ENCODE data around the gene UGGT1.
A peak's percentile ranks its signal among the peaks of the same experiment; 100 is the strongest.

UGGT1 gene

DNA sequence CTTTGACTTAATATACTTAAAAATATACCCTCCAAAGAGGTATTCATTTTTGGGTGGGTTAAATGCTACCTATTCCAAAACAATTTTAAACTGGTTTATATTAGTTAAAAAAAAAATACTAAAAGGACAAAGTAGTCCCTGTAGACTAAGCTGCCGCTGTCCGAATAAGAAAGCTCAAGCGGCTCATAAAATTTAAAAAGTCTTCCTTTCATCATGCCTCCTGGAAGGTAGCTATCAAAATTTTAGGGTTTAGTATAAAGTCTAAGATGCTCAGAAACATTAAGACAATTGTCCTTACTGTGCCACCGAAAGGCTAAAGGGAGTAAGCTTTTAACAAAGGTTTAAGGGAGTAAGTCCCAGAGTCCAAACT lies 440 bp upstream of the UGGT1 start:
- no peak for TF ChIP-seq ZFX (IDR thresholded peaks at IDR 0.05; ENCODE audit: borderline replicate concordance)
- TF ChIP-seq, protein P1, sequence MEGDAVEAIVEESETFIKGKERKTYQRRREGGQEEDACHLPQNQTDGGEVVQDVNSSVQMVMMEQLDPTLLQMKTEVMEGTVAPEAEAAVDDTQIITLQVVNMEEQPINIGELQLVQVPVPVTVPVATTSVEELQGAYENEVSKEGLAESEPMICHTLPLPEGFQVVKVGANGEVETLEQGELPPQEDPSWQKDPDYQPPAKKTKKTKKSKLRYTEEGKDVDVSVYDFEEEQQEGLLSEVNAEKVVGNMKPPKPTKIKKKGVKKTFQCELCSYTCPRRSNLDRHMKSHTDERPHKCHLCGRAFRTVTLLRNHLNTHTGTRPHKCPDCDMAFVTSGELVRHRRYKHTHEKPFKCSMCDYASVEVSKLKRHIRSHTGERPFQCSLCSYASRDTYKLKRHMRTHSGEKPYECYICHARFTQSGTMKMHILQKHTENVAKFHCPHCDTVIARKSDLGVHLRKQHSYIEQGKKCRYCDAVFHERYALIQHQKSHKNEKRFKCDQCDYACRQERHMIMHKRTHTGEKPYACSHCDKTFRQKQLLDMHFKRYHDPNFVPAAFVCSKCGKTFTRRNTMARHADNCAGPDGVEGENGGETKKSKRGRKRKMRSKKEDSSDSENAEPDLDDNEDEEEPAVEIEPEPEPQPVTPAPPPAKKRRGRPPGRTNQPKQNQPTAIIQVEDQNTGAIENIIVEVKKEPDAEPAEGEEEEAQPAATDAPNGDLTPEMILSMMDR (IDR thresholded peaks at IDR 0.05): no peak
- peak overlapping the region; percentile 68 for H3K27ac ChIP-seq

DNA sequence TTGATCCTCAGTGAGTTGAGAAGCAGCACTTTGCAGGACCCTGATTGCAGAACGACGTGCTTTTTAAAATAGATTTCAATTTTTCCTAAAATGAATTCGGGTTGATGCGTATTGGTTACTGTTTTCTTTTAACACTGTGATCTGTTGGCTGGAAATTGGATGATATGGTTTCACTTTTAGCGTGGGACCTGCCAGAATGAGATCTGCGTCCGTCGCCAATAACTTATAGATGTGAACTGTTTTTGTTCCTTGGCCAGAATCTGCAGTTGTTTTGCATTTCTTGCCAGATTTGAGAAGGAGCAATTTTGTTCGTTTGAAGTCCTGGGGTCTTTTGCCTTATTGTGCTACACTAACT lies 703 bp downstream of the UGGT1 start:
- TF ChIP-seq, protein P1 (IDR thresholded peaks at IDR 0.05): no peak
- TF ChIP-seq ZFX (IDR thresholded peaks at IDR 0.05; ENCODE audit: borderline replicate concordance): no peak
- H3K27ac ChIP-seq: peak overlapping the region; percentile 68

DNA sequence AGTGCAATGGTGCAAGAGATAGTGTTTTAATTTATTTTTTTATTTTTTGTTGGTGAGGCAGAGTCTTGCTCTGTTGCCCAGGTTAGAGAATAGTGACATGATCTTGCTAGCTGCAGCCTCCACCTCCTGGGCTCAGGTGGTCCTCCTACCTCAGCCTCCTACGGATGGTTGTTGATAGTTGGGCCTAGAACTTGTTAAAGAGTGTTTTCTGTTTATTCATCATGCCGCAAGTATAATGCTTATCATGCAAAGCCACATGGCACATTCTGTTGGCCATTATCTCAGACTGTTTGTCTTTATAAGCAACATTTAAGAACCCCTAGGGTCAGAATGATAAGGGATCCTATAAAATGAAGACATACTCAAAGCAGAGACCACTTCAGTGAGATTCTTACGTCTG lies 1.7 kb downstream of the UGGT1 start:
- no peak for TF ChIP-seq ZFX (IDR thresholded peaks at IDR 0.05; ENCODE audit: borderline replicate concordance)
- TF ChIP-seq, protein P1 (IDR thresholded peaks at IDR 0.05): no peak
- H3K27ac ChIP-seq: no peak overlapping the region

DNA sequence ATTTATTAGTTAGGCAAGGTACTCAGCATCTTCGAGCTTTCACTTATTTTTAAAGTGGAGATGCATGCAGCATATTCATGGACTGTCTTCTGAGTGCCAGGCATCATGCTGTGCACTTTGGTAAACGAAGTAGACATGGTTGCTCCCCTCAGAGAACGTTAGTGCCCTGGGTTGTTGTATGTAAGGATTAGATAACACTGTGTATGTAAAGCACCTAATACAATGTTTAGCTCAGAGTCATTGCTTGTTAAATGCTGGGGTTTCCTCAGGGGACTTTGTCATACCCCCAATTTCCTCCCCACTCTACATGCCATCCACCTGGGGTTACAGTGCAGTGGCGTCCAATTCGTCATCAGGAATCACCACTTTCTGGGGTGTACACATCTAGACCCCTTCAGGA lies 2.8 kb downstream of the UGGT1 start:
- no peak for TF ChIP-seq ZFX (IDR thresholded peaks at IDR 0.05; ENCODE audit: borderline replicate concordance)
- TF ChIP-seq, protein P1 (IDR thresholded peaks at IDR 0.05): no peak

DNA sequence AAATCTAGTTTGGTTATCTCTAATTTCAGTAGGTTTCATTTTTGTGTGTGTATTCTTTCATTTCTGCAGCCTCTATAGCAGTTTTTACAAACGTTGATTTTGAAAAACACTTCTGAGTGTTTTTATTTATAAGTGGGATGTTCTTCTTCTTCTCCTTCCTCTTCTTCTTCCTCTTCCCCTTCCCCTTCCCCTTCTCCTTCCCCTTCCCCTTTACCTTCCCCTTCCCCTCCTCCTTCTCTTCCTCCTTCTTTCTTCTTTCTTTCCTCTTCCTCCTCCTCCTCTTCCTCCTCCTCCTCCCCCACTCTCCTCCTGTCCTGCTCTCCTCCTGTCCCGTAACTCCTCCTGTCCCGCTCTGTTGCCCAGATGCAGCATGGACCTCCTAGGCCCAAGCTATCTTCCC lies 4.2 kb downstream of the UGGT1 start:
- H3K27ac ChIP-seq: no peak overlapping the region
- no peak for TF ChIP-seq ZFX (IDR thresholded peaks at IDR 0.05; ENCODE audit: borderline replicate concordance)
- TF ChIP-seq, protein P1 (IDR thresholded peaks at IDR 0.05): no peak

More for the DNA sequence above, 2.8 kb downstream of the UGGT1 start:
- H3K27ac ChIP-seq: no peak overlapping the region

DNA sequence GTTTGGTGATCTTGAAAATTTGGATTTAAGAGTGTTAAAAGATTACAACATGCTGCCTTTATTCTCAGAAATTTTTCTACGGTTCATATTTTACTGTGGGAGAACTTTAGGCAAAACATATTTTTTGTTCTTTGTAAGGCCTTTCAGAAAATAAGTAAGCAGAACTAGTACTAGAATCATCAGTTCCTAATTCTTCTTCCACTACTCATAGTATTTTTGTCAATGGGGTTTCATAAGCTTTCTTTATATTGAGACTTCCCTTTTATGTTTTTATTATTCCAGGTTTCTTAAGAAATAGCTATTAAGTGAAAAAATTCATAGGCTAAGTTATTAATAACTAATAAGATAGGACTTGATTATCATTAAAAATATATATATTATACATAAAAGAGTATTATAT lies 12.4 kb downstream of the UGGT1 start:
- TF ChIP-seq, protein P1 (IDR thresholded peaks at IDR 0.05): no peak
- TF ChIP-seq ZFX (IDR thresholded peaks at IDR 0.05; ENCODE audit: borderline replicate concordance): no peak
- H3K27ac ChIP-seq: no peak overlapping the region

DNA sequence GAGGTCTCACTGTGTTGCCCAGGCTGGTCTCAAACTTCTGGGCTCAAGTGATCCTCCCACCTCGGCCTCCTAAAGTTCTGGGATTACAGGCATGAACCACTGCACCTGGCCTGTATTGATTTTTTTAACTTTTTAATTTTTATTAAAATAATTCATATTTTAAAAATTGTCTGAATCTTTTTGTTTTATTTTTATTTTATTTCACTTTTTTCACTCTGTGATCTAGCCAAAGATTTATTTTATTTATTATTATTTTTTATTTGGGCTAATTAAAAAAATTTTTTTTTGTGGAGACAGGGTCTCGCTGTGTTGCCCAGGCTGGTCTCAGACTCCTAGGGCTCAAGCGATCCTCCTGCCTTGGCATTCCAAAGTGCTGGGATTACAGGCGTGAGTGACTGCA lies 14.1 kb downstream of the UGGT1 start:
- TF ChIP-seq, protein P1 (IDR thresholded peaks at IDR 0.05): no peak
- no peak for TF ChIP-seq ZFX (IDR thresholded peaks at IDR 0.05; ENCODE audit: borderline replicate concordance)
- H3K27ac ChIP-seq: no peak overlapping the region

Data from 22Rv1 (cell line).